ENCODE measurements around the gene METTL15. TPM values are rescaled to one million over a fixed set of nuclear protein-coding genes. Genes with fewer than 3 reads are reported as not detected.

Gene METTL15
- total RNA-seq, 1 experiment from 2014 or later: 12.4 TPM

- no peaks in the 10 kb centered on the region for H3K79me2 ChIP-seq (ENCODE audit: low read length)
- ATAC-seq (no peak), DNase-seq (no peak)
- no peak overlapping the region for H2AFZ ChIP-seq (ENCODE audit: low read length)
- peaks cover 18% of the 10 kb centered on the region; the same call in 1 of the 2 replicates for H3K36me3 ChIP-seq (ENCODE audit: low read depth, low read length)
- H3K27me3 ChIP-seq (ENCODE audit: low read length): no peaks in the 10 kb centered on the region
- TF ChIP-seq CTCF (conservative IDR thresholded peaks at IDR 0.05; ENCODE audit: low read depth, low read length): no peak
- TF ChIP-seq EZH2phosphoT487 (IDR thresholded peaks at IDR 0.05; ENCODE audit: borderline replicate concordance, low read length): no peak
- no peak for TF ChIP-seq EZH2 (IDR thresholded peaks at IDR 0.05; ENCODE audit: low read length, unreplicated experiment)
- no peak overlapping the region for H3K9ac ChIP-seq (ENCODE audit: low read length)
- BruUV-seq (replicated peaks): no TSS peak
- no peaks in the 10 kb centered on the region for H4K20me1 ChIP-seq (ENCODE audit: low read length)
- no peak overlapping the region for H3K4me2 ChIP-seq (ENCODE audit: low read length)
- H3F3A ChIP-seq (ENCODE audit: low read length, unreplicated experiment): no peaks in the 10 kb centered on the region
- H3K27ac ChIP-seq (ENCODE audit: low read length): no peak overlapping the region
- CTCF ChIA-PET: interaction anchor here (0.7 kb wide), 1 partner anchor 353 kb away, joined by 9 read pairs; no protein-coding TSS in a partner anchor
- no peaks in the 10 kb centered on the region for H3K9me2 ChIP-seq (replicated peaks; ENCODE audit: low read length)
- intact Hi-C loops (cut with micrococcal nuclease): no loop called here
- no peaks in the 10 kb centered on the region for H3K4me1 ChIP-seq (ENCODE audit: insufficient read depth, low read length)
- H3K4me3 ChIP-seq (ENCODE audit: low read length): no peak overlapping the region
- H3K9me3 ChIP-seq (ENCODE audit: low read length): no peaks in the 10 kb centered on the region
- POLR2A ChIA-PET (ENCODE audit: unreplicated experiment): no interaction called here
These were observed 35.9 kb upstream of the METTL15 start for GRCh38 chr11:28072321-28072720.

GRCh38 chr11:28077521-28077920 lies 30.7 kb upstream of the METTL15 start:
- ChIA-PET CTCF (no interaction called here), POLR2A (ENCODE audit: unreplicated experiment) (no interaction called here)
- no peaks in the 10 kb centered on the region for H3K27me3 ChIP-seq (ENCODE audit: low read length)
- DNase-seq: no peak
- H3K79me2 ChIP-seq (ENCODE audit: low read length): no peaks in the 10 kb centered on the region
- H3K9me2 ChIP-seq (replicated peaks; ENCODE audit: low read length): no peaks in the 10 kb centered on the region
- no peak overlapping the region for H3K9ac ChIP-seq (ENCODE audit: low read length)
- TF ChIP-seq EZH2phosphoT487 (IDR thresholded peaks at IDR 0.05; ENCODE audit: borderline replicate concordance, low read length): no peak
- TF ChIP-seq CTCF (conservative IDR thresholded peaks at IDR 0.05; ENCODE audit: low read depth, low read length): no peak
- TF ChIP-seq EZH2 (IDR thresholded peaks at IDR 0.05; ENCODE audit: low read length, unreplicated experiment): no peak
- H3K4me1 ChIP-seq (ENCODE audit: insufficient read depth, low read length): peaks cover 4% of the 10 kb centered on the region; the same call in 1 of the 2 replicates
- H4K20me1 ChIP-seq (ENCODE audit: low read length): no peaks in the 10 kb centered on the region
- no TSS peak for BruUV-seq (replicated peaks)
- no peaks in the 10 kb centered on the region for H3F3A ChIP-seq (ENCODE audit: low read length, unreplicated experiment)
- H3K27ac ChIP-seq (ENCODE audit: low read length): no peak overlapping the region
- H3K4me2 ChIP-seq (ENCODE audit: low read length): no peak overlapping the region
- no peak for ATAC-seq
- no peak overlapping the region for H3K4me3 ChIP-seq (ENCODE audit: low read length)
- intact Hi-C loops (cut with micrococcal nuclease): no loop called here
- peaks cover 22% of the 10 kb centered on the region for H3K36me3 ChIP-seq (ENCODE audit: low read depth, low read length)
- H2AFZ ChIP-seq (ENCODE audit: low read length): no peak overlapping the region
- H3K9me3 ChIP-seq (ENCODE audit: low read length): no peaks in the 10 kb centered on the region

- H3K4me1 ChIP-seq (ENCODE audit: insufficient read depth, low read length): peaks cover 15% of the 10 kb centered on the region
- BruUV-seq (replicated peaks): no TSS peak
- no peaks in the 10 kb centered on the region for H4K20me1 ChIP-seq (ENCODE audit: low read length)
- H3K9ac ChIP-seq (ENCODE audit: low read length): no peak overlapping the region
- H3K4me2 ChIP-seq (ENCODE audit: low read length): no peak overlapping the region
- TF ChIP-seq EZH2phosphoT487 (IDR thresholded peaks at IDR 0.05; ENCODE audit: borderline replicate concordance, low read length) (no peak), CTCF (conservative IDR thresholded peaks at IDR 0.05; ENCODE audit: low read depth, low read length) (no peak), EZH2 (IDR thresholded peaks at IDR 0.05; ENCODE audit: low read length, unreplicated experiment) (no peak)
- H3K9me3 ChIP-seq (ENCODE audit: low read length): no peaks in the 10 kb centered on the region
- DNase-seq (no peak), ATAC-seq (no peak)
- no peak overlapping the region for H3K4me3 ChIP-seq (ENCODE audit: low read length)
- H3K27ac ChIP-seq (ENCODE audit: low read length): no peak overlapping the region
- H3K9me2 ChIP-seq (replicated peaks; ENCODE audit: low read length): no peaks in the 10 kb centered on the region
- H3F3A ChIP-seq (ENCODE audit: low read length, unreplicated experiment): no peaks in the 10 kb centered on the region
- ChIA-PET POLR2A (ENCODE audit: unreplicated experiment) (no interaction called here), CTCF (no interaction called here)
- H3K79me2 ChIP-seq (ENCODE audit: low read length): no peaks in the 10 kb centered on the region
- H3K36me3 ChIP-seq (ENCODE audit: low read depth, low read length): peaks cover 18% of the 10 kb centered on the region
- H2AFZ ChIP-seq (ENCODE audit: low read length): no peak overlapping the region
- H3K27me3 ChIP-seq (ENCODE audit: low read length): no peaks in the 10 kb centered on the region
- intact Hi-C loops (cut with micrococcal nuclease): no loop called here
These were observed 25.1 kb upstream of the METTL15 start for GRCh38 chr11:28083118-28083517.
